ENCODE measurements around the gene DENND5B. TPM values are rescaled to one million over a fixed set of nuclear protein-coding genes. Genes with fewer than 3 reads are reported as not detected.

Gene DENND5B
- total RNA-seq, 4 donors from 2014 or later: 4.4 to 25.1 (median 16.3) TPM

- no peak for DNase-seq
- Histone ChIP-seq H3K36me3 (no peaks in the 10 kb centered on the region), H3K4me3 (no peak overlapping the region), H3K27me3 (no peaks in the 10 kb centered on the region), H3K4me1 (peaks cover 0 to 15% (median 0%) of the 10 kb centered on the region in 4 donors), H3K9me3 (peaks cover 0 to 8% of the 10 kb centered on the region in 2 donors), H3K27ac (no peak overlapping the region)
- intact Hi-C loops (cut with DNase I; ENCODE audit: low total_unique reads): no loop called here
- in situ Hi-C loops (cut with MboI; ENCODE audit: low pct_ligation_motif_present in 1 of 4, low pct_unique_long_range_greater_than_20kb in 1 of 4, low sequenced_read_pairs in 3 of 4): no loop called here
- no peak for TF ChIP-seq CTCF (IDR thresholded peaks at IDR 0.05)
- TF ChIP-seq EP300 (IDR thresholded peaks at IDR 0.05; ENCODE audit: low read depth): no peak
- no peak for TF ChIP-seq POLR2A (IDR thresholded peaks at IDR 0.05)
- no peak for TF ChIP-seq POLR2AphosphoS5 (IDR thresholded peaks at IDR 0.05)
Observed at GRCh38 chr12:31536672-31537071, 54.3 kb downstream of the DENND5B start.

- H3K4me1 ChIP-seq: peaks cover 0 to 15% (median 0%) of the 10 kb centered on the region in 4 donors
- no peak for TF ChIP-seq POLR2A (IDR thresholded peaks at IDR 0.05)
- TF ChIP-seq EP300 (IDR thresholded peaks at IDR 0.05; ENCODE audit: low read depth): no peak
- no peak for TF ChIP-seq POLR2AphosphoS5 (IDR thresholded peaks at IDR 0.05)
- TF ChIP-seq CTCF (IDR thresholded peaks at IDR 0.05): no peak
- in situ Hi-C loops (cut with MboI; ENCODE audit: low pct_ligation_motif_present in 1 of 4, low pct_unique_long_range_greater_than_20kb in 1 of 4, low sequenced_read_pairs in 3 of 4) (no loop called here), intact Hi-C loops (cut with DNase I; ENCODE audit: low total_unique reads) (no loop called here)
- H3K27ac ChIP-seq: no peak overlapping the region
- H3K36me3 ChIP-seq: no peaks in the 10 kb centered on the region
- no peaks in the 10 kb centered on the region for H3K9me3 ChIP-seq
- no peak overlapping the region for H3K4me3 ChIP-seq
- no peaks in the 10 kb centered on the region for H3K27me3 ChIP-seq
- no peak for DNase-seq
Observed at GRCh38 chr12:31533470-31533869, 57.5 kb downstream of the DENND5B start.

- H3K36me3 ChIP-seq: no peaks in the 10 kb centered on the region
- WGBS, 2 donors (ENCODE audit: low coverage in 1 of 2): 64 to 80% methylated on average over 1 of the region's 1 CpG
- H3K9me3 ChIP-seq: no peaks in the 10 kb centered on the region
- no peak for DNase-seq
- H3K4me1 ChIP-seq: peaks cover 0 to 12% (median 0%) of the 10 kb centered on the region in 4 donors
- intact Hi-C loops (cut with DNase I; ENCODE audit: low total_unique reads): no loop called here
- no peak overlapping the region for H3K4me3 ChIP-seq
- in situ Hi-C loops (cut with MboI; ENCODE audit: low pct_ligation_motif_present in 1 of 4, low pct_unique_long_range_greater_than_20kb in 1 of 4, low sequenced_read_pairs in 3 of 4): no loop called here
- TF ChIP-seq POLR2AphosphoS5 (IDR thresholded peaks at IDR 0.05): no peak
- TF ChIP-seq POLR2A (IDR thresholded peaks at IDR 0.05): no peak
- no peak for TF ChIP-seq CTCF (IDR thresholded peaks at IDR 0.05)
- no peak for TF ChIP-seq EP300 (IDR thresholded peaks at IDR 0.05; ENCODE audit: low read depth)
- H3K27me3 ChIP-seq: no peaks in the 10 kb centered on the region
- no peak overlapping the region for H3K27ac ChIP-seq
Observed at GRCh38 chr12:31531893-31532292, 59.0 kb downstream of the DENND5B start.

- 94 to 100% methylated on average over 5 to 7 of the region's 7 CpGs for WGBS, 2 donors (ENCODE audit: low coverage in 1 of 2)
Observed at GRCh38 chr12:31528095-31528494, 62.8 kb downstream of the DENND5B start.

More at GRCh38 chr12:31528095-31528494, 62.8 kb downstream of the DENND5B start:
- intact Hi-C loops (cut with DNase I; ENCODE audit: low total_unique reads): no loop called here
- TF ChIP-seq POLR2A (IDR thresholded peaks at IDR 0.05) (no peak), CTCF (IDR thresholded peaks at IDR 0.05) (no peak), POLR2AphosphoS5 (IDR thresholded peaks at IDR 0.05) (no peak), EP300 (IDR thresholded peaks at IDR 0.05; ENCODE audit: low read depth) (no peak)
- Histone ChIP-seq H3K27ac (no peak overlapping the region), H3K9me3 (no peaks in the 10 kb centered on the region), H3K4me3 (no peak overlapping the region), H3K27me3 (no peaks in the 10 kb centered on the region), H3K36me3 (no peaks in the 10 kb centered on the region), H3K4me1 (no peaks in the 10 kb centered on the region)
- in situ Hi-C loops (cut with MboI; ENCODE audit: low pct_ligation_motif_present in 1 of 4, low pct_unique_long_range_greater_than_20kb in 1 of 4, low sequenced_read_pairs in 3 of 4): no loop called here
- DNase-seq: no peak
